HepG2 (cell line): ENCODE data around the gene SGCB. TPM values are rescaled to one million over a fixed set of nuclear protein-coding genes. Genes with fewer than 3 reads are reported as not detected.

Experiments used
- KMT2A ChIP-seq: sonication (generic); formaldehyde crosslinking; IDR thresholded peaks from 2 replicates; pipeline ENCODE4 v1.4.0; 2020; ENCODE audit warnings: missing genetic modification reagents
- PHB2 ChIP-seq: fragments of 450-650 bp; IDR thresholded peaks from 2 replicates; pipeline ENCODE4 v1.6.1; 2018; ENCODE audit not compliant: partially characterized antibody
- PHF8 ChIP-seq: sonication (generic); formaldehyde crosslinking; IDR thresholded peaks from 2 replicates; pipeline ENCODE4 v1.5.0; 2020; ENCODE audit warnings: missing genetic modification reagents
- REL ChIP-seq: sonication (generic); formaldehyde crosslinking; conservative IDR thresholded peaks from 2 replicates; pipeline ENCODE4 v1.8.0; 2022; ENCODE audit warnings: mild to moderate bottlenecking, missing genetic modification reagents, moderate library complexity
- RELA ChIP-seq: sonication (generic); formaldehyde crosslinking; IDR thresholded peaks from 2 replicates; pipeline ENCODE4 v1.4.0; 2020; ENCODE audit warnings: missing genetic modification reagents
- REPIN1 ChIP-seq: sonication (generic); formaldehyde crosslinking; IDR thresholded peaks from 2 replicates; pipeline ENCODE4 v1.8.0; 2022; ENCODE audit warnings: missing genetic modification reagents, low read depth, mild to moderate bottlenecking, borderline replicate concordance
- TFAP4 ChIP-seq: sonication (generic); IDR thresholded peaks from 2 replicates; pipeline ENCODE4 v1.6.1; 2016; ENCODE audit warnings: low read depth, borderline replicate concordance
- THAP7 ChIP-seq: sonication (generic); formaldehyde crosslinking; IDR thresholded peaks from 2 replicates; pipeline ENCODE4 v1.8.1; 2023; ENCODE audit warnings: mild to moderate bottlenecking, missing genetic modification reagents
- ZNF260 ChIP-seq: sonication (generic); formaldehyde crosslinking; IDR thresholded peaks from 2 replicates; pipeline ENCODE4 v1.4.0; 2020; ENCODE audit warnings: missing genetic modification reagents, low read depth, mild to moderate bottlenecking, borderline replicate concordance
- ZNF740 ChIP-seq: sonication (generic); formaldehyde crosslinking; IDR thresholded peaks from 2 replicates; pipeline ENCODE4 v1.4.0; 2020; ENCODE audit warnings: missing genetic modification reagents
- ZNF878 ChIP-seq: sonication (generic); formaldehyde crosslinking; IDR thresholded peaks from 2 replicates; pipeline ENCODE4 v1.8.1; 2023; ENCODE audit warnings: mild to moderate bottlenecking, missing genetic modification reagents, moderate library complexity
- polyA plus RNA-seq, 8 experiments: library from polyadenylated mRNA; depleted of rRNA in 3 of 8; stranded (reverse) in 7 of 8; unstranded in 1 of 8; fragments of >200 nt; fragmentation: Illumina TruSeq in 4 of 8; extraction: Trizol in 4 of 8; gene quantifications; 2 replicates each; pipeline versions ENCODE4 v1.2.1 to v1.2.3, GENCODE V29; 2011 to 2016; ENCODE audit warnings: low read depth in 4 of 8, missing spikeins in 1 of 8, mixed read lengths in 1 of 8; ENCODE audit not compliant: insufficient read depth in 1 of 8
- total RNA-seq, 5 experiments: library from RNA; depleted of rRNA; stranded (reverse); fragments of >200 nt; fragmentation: Illumina TruSeq; extraction: Trizol; gene quantifications; 2 replicates each; pipeline ENCODE4 v1.2.3, GENCODE V29; 2016; ENCODE audit warnings: low read depth in 1 of 5

The SGCB gene
- total and polyA plus RNA-seq, 2 of the 13 experiments (the other 11 are each of a cell fraction or from before 2014, with no cell fraction given): 2.2 to 4.8 TPM

GRCh38 chr4:52051615-52052474, 13.7 kb upstream of the SGCB start (continued):
- peak; percentile 41; the same call in 1 of the 2 replicates for TF ChIP-seq THAP7 (CRISPR knock-in tag)
- peak; percentile 79 for TF ChIP-seq REL (CRISPR knock-in tag)
- TF ChIP-seq TFAP4: peak; percentile 35; the same call in 1 of the 2 replicates
- no peak for TF ChIP-seq ZNF878
- peak; percentile 32; the same call in 1 of the 2 replicates for TF ChIP-seq REPIN1
- no peak; the same call in 1 of the 2 replicates for TF ChIP-seq KMT2A (CRISPR knock-in tag)
- TF ChIP-seq PHF8 (CRISPR knock-in tag): peak; percentile 74
- no peak for TF ChIP-seq ZNF260
- no peak for TF ChIP-seq RELA (CRISPR knock-in tag)
- no peak for TF ChIP-seq ZNF740
- TF ChIP-seq PHB2: no peak
